T47D (cell line): ENCODE results near the gene RRM2.

Experiments
- DNase-seq, 2 experiments: peaks; one replicate each; pipeline versions ENCODE4 v3.0.0 to v3.0.0-alpha.2; 2011 to 2012; ENCODE audit warnings: low read depth in 1 of 2, low spot score in 1 of 2
- JUND ChIP-seq: IDR thresholded peaks from 2 replicates; pipeline ENCODE4 v1.6.1; 2012; ENCODE audit warnings: low read depth
- in situ Hi-C: cut with HindIII; loops from 2 replicates; pipeline ENCODE4 v1.10.0; 2016; ENCODE audit warnings: low sequenced_read_pairs, low pct_unique_long_range_greater_than_20kb

Gene RRM2

GRCh38 chr2:10159086-10159485, 36.5 kb downstream of the RRM2 start:
- TF ChIP-seq JUND = no peak
- in situ Hi-C loops = no loop called here
- no peak for DNase-seq

DNA sequence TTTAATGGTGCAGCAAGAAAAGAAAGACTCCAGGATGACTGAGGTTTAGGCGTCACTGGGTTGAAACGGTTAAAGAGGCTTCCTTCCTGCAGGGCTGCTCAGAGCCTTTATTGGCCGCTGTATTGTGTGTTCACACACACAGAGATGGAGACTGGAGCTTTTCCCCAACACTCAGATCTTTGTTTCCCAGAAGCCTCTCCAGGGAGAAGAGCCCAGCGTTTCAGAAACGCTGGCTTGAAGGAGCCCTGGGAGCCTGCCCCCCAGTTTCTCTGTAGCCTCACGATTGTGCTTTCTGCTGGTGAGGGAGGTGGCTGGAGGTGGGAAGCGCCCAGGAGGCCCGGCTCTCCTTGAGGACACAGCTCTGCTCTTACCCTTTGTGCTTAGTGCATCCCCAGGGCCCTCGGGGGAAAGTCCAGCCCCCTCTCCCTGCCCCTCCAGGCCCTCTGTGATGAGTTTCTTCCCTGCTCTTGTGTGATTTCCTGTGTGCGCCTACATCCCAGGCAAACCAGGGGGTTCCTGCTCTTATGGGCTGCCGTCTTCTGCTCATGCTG, 37.1 kb downstream of the RRM2 start:
- TF ChIP-seq JUND = no peak
- DNase-seq = no peak
- in situ Hi-C loops = no loop called here

- no peak for DNase-seq
- no peak for TF ChIP-seq JUND
- in situ Hi-C loops = no loop called here
These were observed 37.8 kb downstream of the RRM2 start for GRCh38 chr2:10160203-10160955.

GRCh38 chr2:10161206-10161931, 38.8 kb downstream of the RRM2 start:
- no peak for DNase-seq
- in situ Hi-C loops = no loop called here
- no peak for TF ChIP-seq JUND

DNA sequence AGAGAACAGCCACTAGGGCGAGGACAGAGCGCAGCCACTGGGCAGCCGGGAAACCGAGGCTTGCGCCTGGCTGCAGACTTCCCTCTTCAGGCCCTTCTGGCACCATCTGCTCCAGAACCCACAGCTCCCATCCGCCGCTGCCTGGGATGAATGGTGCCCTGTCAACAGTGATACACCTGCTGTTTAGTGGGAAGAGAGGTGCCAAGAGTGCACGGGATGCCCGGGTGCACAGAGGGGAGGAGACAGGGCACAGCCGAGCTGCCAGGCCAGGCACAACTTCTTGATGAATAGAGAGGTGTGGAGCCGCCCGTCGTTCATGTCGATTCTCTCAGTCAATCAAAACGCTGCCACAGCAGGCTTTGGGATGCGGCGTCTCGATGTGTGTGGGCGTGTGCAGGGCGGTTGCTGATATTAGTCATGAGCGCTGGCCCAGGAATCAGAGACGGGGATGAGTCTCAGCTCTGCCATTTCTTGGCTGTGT, 39.5 kb downstream of the RRM2 start:
- no peak for DNase-seq
- in situ Hi-C loops = no loop called here
- no peak for TF ChIP-seq JUND

- no peak for DNase-seq
- in situ Hi-C loops = no loop called here
- no peak for TF ChIP-seq JUND
These were observed 40.3 kb downstream of the RRM2 start for GRCh38 chr2:10162586-10163497.

- in situ Hi-C loops = no loop called here
- TF ChIP-seq JUND = no peak
- no peak for DNase-seq
These were observed 41.3 kb downstream of the RRM2 start for GRCh38 chr2:10163498-10164486.

- in situ Hi-C loops = no loop called here
- no peak for DNase-seq
These were observed 42.1 kb downstream of the RRM2 start for GRCh38 chr2:10164601-10165000.

GRCh38 chr2:10165282-10165681, 42.7 kb downstream of the RRM2 start:
- no peak for TF ChIP-seq JUND
- no peak for DNase-seq
- in situ Hi-C loops = no loop called here

More at GRCh38 chr2:10164601-10165000, 42.1 kb downstream of the RRM2 start:
- TF ChIP-seq JUND = no peak

DNA sequence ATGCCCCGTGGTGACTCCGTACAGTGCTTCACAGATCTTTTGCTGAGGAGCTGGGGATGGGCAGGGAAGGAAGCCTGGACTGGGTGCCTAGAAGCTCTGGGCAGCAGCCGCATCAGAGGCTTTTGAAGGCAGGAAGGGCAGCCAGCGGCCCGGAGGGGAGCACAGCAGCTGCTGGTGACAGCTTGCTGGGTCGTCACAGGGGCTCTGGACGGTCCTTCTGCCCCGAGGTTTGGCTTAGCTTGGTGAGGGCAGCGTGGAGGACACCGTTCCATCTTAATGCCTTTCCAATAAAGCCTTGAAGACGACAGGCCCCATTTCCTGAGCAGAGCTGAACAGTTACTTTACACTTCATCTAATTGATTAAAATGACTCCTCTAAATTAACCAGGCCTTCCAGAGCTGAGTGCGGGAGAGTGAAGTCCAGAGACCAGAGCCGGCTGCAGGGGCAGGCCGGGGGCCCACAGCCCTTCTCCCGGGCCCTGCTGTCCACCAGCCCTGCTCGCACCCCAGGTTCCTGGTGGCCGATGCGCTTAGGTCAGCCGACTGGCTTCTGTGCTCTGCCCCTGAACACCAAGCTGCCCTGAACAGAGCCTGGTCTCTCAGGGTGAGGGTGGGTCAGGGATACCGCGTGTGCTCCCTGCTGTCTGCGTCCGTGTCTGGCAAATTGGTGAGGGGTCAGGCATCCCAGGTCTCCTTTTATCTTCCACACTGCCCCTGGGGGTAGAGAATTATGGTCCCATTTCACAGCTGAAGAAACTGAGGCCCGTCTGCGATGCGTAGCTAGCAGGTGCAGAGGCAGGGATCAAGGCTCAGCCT, 43.5 kb downstream of the RRM2 start:
- in situ Hi-C loops = no loop called here
- no peak for TF ChIP-seq JUND
- no peak for DNase-seq
